NOMO-1 (cell line): ENCODE results near the gene MED25.
A peak's percentile ranks its signal among the peaks of the same experiment; 100 is the strongest.

ENCODE experiments used
- DNase-seq, 2 experiments: peaks; one replicate each; lab custom pipeline; 2025; ENCODE audit not compliant: unreplicated experiment in 2 of 2; lab: John Stamatoyannopoulos, UW

Gene MED25

DNA sequence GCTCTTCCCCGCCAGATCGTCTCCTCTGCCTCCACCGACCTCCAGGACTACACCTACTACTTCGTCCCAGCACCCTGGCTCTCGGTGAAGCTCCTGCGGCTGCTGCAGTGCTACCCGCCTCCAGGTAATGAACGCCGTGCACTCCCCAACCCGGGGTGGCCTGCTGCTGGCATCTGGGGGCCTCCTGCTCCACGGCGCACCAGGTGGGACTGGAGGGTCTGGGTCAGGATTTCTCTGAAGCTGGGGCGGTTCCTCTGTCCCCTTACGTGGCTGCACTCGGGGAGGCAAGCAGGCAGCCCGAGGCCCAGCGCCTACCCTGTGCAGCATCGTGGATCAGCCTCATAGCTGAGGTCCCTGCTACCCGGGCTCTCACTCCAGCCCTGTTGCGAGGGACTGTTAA lies 22.5 kb upstream of the MED25 start:
- no peak for DNase-seq

GRCh38 chr19:49798574-49798973 lies 19.5 kb upstream of the MED25 start:
- no peak for DNase-seq

- no peak for DNase-seq
Measured at GRCh38 chr19:49799271-49799797, 18.8 kb upstream of the MED25 start.

DNA sequence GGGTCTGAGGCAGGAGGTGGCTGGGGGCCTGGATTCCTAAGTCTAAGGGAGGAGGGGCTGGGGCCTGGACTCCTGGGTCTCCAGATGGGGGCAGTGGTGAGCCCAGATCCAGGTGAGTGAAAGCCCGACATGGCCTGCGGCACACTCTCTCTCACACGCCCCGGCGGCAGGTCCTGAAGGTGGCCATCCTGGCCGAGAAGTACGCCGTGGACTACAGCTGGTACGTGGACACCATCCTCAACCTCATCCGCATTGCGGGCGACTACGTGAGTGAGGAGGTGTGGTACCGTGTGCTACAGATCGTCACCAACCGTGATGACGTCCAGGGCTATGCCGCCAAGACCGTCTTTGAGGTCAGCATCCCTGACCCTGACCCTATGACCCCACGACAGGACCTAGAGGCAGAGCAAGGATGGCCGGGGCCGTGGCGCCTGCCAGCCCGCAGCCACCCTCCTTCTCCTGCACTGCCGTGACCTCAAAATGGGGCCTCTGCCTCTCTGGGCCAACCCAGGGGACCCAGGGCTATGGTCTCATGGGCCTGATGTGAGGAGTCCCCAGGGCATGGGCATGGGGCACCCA lies 18.2 kb upstream of the MED25 start:
- no peak for DNase-seq

DNA sequence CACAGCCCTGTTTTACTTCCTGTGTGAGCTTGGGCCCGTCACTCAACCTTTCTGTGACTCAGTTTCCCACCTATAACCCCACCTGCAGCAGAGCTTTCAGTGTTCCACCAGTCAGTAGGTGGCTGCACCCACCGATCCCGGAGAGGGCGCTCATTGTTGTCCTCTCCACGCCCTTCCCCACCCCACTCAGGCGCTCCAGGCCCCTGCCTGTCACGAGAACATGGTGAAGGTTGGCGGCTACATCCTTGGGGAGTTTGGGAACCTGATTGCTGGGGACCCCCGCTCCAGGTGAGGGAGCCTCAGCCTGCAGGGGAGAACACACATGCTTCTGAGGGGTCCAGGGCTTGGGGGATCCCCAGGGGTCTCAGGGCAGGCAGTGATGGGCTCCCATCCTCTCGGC lies 17.3 kb upstream of the MED25 start:
- no peak for DNase-seq

DNA sequence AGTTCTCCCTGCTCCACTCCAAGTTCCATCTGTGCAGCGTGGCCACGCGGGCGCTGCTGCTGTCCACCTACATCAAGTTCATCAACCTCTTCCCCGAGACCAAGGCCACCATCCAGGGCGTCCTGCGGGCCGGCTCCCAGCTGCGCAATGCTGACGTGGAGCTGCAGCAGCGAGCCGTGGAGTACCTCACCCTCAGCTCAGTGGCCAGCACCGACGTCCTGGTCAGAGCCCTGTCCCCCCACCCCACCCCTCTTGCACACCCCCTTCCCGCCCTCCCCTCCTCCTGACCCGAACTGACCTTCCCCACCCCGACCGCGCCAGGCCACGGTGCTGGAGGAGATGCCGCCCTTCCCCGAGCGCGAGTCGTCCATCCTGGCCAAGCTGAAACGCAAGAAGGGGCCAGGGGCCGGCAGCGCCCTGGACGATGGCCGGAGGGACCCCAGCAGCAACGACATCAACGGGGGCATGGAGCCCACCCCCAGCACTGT lies 16.6 kb upstream of the MED25 start:
- DNase-seq: no peak

DNA sequence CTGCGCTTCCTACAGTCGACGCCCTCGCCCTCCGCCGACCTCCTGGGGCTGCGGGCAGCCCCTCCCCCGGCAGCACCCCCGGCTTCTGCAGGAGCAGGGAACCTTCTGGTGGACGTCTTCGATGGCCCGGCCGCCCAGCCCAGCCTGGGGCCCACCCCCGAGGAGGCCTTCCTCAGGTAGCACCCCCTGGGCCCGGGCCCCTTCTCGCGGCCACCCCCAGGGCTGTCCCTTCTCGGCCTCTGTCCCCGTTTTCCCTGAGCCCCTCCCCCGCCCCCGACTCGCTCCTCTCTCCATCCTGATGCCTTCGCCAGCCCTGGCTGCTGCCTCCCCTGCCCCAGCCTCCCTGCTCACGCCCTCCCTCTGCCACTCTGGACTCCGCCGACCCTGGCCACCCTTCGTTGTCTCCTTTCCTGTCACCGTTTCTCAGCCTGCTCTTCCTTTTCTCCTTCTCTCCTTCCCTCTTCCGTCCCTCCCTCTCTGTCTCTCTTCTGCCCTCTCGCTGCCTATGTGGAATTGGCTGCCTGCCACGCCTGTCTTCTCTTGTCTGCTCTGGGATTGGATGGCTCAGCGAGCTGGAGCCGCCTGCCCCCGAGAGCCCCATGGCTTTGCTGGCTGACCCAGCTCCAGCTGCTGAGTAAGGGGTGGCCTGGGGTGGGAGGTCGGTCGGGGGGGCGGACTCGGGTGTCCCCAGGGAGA lies 16.0 kb upstream of the MED25 start:
- no peak for DNase-seq

GRCh38 chr19:49802836-49803528 lies 15.1 kb upstream of the MED25 start:
- DNase-seq: no peak

DNA sequence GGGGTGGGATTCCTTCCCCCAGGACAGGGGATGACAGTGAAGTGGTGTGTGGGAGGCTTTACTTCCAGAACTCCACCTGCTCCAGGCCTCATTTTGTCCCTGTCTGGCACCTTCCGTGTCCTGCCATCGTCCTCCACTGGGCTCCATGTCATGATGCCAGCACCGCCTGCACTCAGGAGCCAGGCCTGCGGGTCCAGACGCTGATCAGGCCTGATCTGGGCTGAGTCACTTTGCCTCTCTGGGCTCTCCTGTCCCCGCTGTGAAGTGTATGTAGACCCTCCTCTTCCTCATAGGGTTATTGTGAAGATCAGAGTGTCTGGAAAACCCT lies 14.6 kb upstream of the MED25 start:
- DNase-seq: no peak

- no peak for DNase-seq
Measured at GRCh38 chr19:49805822-49806619, 12.1 kb upstream of the MED25 start.

GRCh38 chr19:49806620-49806959 lies 11.5 kb upstream of the MED25 start:
- DNase-seq: no peak

DNA sequence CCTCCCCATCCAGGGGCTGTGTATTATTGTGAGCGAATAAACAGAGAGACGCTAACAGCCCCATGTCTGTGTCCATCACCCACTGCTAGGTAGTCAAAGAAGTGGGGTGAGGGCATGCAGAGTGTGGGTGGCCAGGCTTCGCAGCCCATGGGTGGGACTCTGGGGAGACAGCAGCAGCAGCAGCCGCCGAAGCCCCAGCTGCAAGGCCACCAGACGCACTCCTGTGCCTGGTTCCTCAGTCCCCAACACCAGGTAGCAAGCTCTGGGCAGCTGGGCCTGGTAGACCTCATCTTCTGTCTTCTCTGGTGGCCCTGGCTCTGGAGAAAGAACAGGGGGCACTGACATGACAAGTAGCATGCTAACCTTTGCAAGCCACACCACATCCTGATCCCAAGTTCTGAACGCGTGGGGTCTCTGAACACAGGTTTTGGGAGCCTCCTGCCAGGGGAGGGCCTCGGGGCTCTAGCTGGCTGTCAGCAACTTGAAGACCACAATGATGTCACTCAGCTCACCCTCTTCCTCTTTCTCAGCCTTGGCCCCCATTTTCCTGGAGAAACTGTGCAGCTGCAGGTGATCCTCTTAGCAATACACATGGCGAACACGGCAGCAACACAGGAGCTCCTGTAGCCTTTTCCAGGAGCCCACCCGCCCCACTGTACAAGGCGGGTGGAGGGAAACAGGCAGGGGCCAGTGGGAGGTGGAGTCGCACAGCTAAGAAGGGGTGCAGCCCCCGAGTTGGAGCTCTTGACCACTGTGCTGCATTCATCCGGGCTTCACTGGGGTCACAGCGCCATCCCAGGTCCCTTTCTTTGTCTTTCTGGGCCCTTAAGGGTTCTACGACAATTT lies 10.8 kb upstream of the MED25 start:
- DNase-seq: peak; percentile 12 to 60

- DNase-seq: no peak
Measured at GRCh38 chr19:49807904-49808675, 10.0 kb upstream of the MED25 start.

DNA sequence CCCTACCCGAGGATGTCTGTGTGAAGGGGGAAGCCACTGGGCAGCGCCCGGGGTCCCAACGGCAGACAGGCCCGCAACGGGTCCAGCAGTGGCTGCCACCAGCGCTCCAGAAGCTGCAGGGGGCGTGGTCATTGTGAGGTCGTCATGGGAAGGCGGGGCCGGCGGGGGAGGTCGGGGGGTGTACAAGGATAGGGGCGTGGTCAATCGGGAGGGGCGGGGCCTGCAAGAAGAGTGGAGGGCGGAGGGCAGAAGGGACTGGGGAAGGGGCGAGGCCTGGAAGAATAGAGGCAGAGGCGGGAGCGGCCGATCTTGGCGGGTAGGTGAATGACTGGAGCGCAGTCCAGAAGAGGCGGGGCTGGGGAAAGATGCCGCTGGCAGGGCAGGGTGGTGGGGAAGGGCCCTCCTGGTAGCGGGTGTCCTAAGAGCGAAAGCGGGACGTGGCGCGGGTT lies 9.4 kb upstream of the MED25 start:
- no peak for DNase-seq

DNA sequence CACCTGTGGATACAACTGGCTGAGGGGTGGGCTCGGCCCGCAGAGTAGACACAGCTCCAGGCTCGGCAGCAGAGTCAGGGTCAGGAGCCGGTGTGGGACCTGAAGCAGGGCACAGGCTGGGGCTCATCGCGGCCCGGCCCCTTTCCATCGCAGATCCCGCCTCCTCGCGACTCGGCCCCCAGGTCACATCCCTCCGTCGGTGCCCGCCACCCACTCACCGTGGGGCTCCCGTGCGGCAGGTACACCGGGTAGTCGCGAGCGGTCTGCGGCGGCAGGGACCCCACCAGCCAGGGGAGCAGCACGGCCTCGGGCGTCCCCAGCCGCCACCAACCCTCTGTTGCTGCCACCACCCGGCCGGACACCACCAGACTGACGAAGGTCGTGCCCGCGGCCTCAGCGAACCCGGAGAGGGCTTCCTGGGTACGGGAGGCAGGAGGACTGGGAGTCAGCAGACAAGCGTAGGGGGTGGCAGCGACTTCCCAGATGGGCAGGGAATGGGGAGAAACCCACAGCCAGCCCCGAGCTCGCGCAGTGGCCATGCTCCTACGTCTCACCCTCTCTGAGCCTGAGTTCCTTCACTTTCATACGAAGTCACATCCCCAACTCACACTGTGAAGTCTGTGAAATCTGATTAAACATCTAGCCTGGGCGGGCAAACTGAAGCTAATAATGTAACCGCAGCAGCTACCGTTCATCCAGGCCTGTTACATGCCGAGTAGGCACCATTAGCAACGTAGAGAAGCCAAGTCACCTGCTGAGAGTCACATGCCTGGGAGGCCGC lies 8.7 kb upstream of the MED25 start:
- no peak for DNase-seq

GRCh38 chr19:49809941-49810389 lies 8.1 kb upstream of the MED25 start:
- no peak for DNase-seq

DNA sequence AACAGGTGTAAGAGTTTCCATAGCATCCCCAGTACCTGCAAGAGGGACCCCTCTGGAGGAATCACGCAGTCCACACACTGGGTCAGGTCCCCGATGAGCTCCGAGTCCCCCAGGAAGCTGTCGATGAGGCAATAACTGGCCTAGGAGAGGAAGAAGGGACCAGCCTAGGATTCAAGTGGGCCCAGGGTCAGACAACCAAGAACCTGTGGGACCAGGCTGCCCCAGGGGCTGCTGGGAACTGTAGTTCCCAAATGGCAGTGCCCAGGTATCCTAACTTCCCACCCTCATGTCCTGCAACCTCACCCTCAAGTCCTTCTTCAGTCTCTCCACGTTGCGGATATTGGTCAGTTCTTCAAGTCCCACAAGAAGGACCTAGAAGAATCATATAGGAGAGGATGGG lies 6.8 kb upstream of the MED25 start:
- no peak for DNase-seq

DNA sequence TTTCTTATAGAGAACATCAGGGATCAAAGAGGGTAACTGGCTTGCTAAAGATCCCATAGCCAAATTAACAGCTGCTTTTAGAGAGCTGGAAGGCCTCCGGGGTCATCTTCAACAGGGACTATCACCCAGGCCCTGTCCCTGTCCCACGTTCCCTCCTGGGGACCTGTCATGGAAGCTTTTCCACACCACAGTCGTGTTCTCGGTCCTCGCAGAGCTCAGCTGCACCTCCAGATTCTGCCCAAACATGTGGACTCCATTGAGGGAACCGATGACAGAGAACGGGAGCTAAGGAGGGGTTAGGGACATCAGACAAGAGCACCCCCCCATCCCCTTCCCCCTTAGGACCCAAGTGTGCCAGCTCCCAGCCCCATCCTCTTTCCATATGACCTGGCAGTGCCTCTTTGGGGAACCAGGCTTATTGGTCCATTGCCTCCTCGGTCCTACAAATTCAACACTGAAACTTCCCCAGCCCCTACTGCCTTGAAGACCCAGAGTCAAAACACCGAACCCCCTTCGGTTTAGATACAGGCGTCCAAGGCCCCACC lies 5.6 kb upstream of the MED25 start:
- DNase-seq: no peak
